MV-4-11 (cell line): Measurements from ENCODE around the gene PELI2.

Experiments used
- DNase-seq: peaks from one replicate; lab custom pipeline; 2025; lab: John Stamatoyannopoulos, UW

The PELI2 gene

DNA sequence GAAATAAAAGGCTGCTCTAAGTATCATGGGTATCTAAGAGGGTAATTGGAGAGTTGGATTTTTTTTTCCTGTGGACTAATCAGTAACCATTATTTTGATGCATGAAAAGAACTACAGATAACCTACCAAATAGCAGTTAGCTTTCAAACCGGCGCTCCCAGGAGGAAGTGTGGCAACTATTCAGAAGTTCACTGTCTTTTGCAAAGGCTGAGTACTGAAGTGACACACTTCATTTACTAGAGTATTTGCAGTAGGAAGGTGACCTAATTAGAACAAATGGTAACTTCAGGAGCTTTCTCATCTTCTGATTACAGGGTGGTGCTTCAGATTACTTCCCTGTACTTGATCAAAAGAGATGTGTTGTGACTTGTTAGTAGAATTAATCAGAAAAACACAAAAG, 87.7 kb downstream of the PELI2 start:
- DNase-seq, result peak; percentile 16

DNA sequence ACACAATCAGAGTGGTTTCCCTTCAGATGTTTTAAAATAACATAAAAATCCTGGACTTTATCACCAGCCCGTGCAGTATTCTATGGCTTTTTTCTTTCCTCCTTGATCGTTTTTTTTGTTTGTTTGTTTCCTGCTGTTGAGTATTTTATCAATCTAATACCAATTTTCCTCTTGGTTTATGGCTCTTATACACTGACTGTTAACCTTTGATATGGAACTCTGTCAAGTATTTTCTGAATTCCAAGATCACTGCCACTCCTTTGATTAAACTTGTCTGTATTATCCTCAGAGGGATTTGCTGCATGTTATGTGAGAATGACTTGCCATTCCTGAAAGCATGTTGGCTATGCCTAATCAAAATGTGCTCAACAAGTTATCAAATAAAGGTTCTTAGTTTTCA, 88.4 kb downstream of the PELI2 start:
- DNase-seq, result no peak

DNA sequence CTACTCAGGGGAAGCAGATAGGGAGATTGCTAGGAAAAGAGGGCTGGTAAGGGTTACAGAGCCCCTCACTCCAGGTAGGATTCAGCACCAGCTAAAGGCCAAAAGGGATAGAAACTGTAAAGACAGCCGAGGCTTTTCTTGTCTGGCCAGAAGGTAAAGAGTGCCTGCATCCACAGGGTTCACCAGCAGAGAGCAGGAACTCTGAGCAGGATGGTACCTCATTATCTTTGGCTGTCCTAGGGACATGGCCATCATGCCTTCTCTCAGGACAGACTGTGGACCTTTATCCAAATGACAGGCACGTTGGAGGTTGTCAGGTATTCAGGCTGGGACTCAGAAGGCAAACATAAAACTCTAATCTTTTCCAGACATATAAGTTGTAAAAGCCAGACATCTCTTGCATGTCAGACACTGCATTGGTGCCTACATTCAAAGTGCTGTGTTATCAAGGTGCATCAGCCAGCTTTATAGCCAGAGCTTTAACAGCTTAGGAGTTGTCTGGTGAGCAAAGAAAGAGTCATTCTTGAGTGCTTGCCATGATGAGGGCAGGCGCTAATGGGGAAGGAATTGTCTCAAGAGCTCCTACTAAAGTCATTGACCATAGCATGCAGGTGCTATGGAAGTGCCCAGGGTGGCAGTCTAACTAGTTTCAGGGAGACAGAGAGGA, 89.5 kb downstream of the PELI2 start:
- no peak for DNase-seq

DNA sequence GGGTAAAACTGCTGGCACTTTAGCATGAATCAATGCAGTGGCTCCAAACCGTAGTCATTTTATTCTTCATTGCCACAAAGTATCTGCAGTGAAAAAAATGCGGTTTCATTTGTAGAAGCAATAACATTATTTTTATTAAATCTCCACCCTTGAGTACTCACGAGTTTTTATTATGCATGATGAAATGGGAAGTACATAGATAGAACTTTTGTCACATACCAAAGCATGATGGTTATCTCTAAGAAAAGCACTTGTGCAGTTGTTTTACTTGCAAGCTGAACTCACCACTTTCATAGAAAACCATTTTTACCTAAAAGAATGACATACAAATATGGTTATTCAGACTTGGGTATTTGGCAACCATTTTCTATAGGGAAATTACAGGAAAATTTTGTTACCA, 90.3 kb downstream of the PELI2 start:
- no peak for DNase-seq

GRCh38 chr14:56210571-56210970, 92.4 kb downstream of the PELI2 start:
- no peak for DNase-seq

- DNase-seq, result no peak
These were observed 92.9 kb downstream of the PELI2 start for GRCh38 chr14:56211084-56211483.

DNA sequence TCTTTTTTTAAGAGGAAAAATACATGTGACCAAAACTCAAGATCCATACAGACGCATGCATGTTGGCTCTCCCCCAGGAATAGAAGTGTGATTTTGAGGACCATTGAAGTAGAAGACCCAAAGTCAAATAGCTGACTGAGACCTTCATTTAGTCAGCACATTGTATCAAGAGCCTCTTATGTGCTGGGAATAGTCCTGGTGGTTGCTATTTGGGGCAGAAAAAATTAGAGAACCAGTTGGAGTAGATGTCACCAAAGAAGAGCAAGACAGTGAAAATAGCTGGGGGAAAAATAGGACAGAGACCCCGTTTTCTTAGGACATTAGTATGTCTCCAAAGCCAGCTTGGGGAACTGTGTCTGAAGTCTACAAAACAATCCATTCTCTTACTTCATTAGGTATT, 93.6 kb downstream of the PELI2 start:
- no peak for DNase-seq

DNA sequence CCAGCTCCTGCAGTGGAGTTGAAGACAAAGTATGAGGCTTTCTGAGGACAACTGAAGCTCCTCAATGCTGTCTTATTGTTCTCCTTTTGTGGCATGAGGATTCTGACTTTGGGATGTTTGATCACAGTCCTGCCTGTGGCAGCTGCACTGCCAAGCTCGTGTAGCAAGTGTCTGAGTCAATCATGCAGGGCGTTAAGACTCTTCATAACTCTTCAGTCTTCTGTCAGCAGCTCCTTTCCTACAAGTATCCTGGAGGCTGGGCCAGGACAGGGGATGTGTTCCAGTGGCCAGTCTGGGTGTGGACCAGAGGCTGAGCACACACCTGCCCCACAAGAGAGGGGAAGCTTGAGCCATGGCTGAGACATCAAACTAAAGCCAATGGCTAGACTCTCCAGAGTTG, 94.3 kb downstream of the PELI2 start:
- DNase-seq, result peak; percentile 26

DNA sequence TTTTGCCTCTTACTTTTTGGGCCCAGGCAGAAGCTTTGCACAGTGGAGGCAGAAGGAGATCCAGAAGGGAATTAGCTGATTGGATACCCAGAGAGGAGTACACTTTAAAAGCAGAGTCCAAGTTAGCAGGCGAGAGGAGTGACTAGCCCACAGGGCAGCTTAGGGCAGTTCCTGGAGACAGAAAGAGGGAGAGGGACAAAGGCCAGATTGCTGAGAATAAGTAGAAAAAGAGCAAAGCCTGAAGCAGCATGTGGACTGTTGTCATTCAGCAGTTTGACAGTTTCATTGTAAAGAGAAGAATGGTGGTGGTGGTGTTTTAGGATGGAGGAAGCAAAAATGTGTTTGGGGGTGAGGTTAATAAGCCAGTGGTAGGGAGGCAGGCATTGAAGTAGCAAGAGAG, 95.1 kb downstream of the PELI2 start:
- no peak for DNase-seq

GRCh38 chr14:56215180-56215579, 97.0 kb downstream of the PELI2 start:
- DNase-seq, result no peak

DNA sequence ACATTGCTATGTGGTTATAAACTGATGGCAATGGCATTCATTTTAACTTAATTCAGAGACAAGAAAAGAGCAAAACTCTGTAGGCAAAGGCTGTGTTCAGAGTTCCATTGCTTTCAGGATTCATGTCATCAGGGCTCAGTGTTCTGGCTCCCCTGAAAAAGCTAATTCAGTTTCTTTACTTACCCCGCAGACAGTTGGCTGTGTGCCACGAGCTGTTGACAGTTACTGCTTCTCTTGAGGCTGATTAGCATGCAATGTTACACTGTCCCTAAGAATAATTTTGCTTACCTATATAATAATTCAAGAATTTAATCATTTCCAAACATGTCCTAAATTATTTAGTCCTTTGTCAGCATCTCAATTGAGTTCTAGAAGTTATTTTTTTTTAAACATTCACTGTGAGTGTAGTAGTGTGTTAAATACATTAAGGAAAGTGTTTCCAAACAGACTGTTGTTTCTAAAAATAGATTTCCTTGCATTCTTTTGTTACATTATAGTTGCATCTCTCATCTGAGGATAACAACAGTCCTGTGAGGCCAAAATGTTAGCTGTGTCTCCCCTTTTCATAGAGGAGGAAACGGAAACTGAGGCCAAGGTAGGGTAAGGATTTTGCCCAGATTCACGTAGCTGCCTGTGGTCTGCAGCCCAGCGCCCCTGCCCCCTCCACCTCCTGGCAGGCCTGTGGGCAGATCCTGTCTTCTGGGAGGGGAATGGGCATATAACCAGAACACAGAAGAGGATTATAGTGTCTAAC, 98.6 kb downstream of the PELI2 start:
- peak; percentile 54 for DNase-seq

- no peak for DNase-seq
These were observed 99.3 kb downstream of the PELI2 start for GRCh38 chr14:56217380-56218045.

DNA sequence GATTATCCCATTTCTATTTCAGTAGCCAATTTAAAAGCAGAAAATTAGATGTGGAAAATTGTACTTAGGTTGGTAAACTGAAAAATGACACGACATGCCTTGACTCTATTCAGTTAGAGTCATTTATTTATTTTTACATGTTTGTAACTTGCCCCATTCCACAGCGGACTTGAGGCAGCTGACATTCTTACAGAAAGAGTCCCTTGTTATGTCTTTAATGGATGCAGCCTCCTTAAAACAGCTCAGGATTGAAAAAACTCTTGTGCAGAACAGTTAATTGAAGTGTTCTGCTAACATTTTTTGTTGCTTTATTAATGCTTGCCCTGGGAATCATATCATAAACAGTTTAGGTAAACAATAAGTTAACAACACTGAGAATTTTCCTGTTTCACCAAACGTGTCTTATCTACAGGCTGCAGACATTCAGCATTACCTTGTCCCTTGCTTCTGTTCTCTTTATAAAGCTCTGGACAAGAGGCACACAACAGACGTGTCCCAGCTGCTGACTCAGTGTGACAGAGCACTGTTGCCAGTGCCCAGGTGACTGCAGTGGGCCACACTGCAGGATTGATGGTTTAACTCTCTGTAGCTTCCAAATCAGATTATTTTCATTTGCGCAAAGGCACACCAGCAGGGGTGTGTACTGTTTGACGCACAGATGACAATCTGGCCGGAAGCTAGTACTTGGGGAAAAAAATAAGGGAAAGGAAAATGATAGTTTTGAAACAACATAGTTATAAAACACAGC, 101.6 kb downstream of the PELI2 start:
- no peak for DNase-seq

DNA sequence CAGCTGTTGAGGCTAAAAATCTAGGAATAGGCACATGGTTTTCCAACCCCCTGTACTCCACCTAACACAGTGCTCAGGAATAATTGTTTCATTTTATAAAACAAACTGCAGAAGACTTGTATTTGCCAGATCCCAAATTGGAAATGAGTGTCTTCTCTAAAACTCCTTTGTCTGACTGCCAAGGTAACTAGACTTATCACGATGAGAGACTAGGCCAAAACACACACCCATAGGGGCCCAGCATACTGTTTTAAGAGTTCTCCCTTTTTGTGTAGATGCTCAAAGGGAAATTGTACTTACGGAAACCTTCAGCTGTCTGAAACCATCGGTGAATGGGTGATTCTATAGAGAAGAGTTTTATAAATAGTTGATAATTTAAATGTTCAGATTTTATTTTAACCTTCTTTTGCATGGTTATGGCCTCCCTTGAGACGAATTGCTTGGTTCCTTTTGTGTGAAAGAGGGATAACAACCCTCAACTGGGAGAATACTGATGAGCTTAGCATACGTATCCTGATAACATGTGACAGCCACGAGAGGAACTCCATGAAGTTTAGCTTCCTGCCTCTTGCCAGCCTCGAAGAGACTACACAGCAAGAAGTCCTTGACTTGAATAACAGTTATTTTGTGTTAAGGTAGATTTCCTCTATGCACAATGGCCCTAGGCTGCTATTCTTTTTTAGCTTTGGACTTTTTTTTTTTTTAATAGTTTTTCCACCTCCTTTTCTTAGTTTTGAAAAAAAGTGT, 103.3 kb downstream of the PELI2 start:
- no peak for DNase-seq

DNA sequence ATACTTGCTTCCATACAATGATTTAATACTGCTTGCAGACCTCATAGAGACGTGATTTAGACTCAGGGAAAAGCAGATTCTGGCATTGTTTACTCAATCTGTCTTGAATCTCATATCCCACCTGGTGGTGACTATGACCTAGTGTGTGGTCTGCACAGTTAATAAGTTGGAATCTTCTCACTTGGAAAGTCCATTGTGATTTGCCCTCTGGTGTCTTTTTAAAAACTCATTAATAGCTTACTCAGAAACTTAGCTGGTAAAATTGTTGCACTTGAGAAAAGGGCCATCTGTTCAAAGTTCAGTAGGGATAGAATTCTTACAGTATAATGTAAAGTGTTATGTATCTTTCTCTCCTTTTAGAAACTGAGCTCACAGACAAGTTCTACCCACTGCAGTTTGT, 106.0 kb downstream of the PELI2 start:
- no peak for DNase-seq

GRCh38 chr14:56224691-56225681, 106.8 kb downstream of the PELI2 start:
- no peak for DNase-seq

DNA sequence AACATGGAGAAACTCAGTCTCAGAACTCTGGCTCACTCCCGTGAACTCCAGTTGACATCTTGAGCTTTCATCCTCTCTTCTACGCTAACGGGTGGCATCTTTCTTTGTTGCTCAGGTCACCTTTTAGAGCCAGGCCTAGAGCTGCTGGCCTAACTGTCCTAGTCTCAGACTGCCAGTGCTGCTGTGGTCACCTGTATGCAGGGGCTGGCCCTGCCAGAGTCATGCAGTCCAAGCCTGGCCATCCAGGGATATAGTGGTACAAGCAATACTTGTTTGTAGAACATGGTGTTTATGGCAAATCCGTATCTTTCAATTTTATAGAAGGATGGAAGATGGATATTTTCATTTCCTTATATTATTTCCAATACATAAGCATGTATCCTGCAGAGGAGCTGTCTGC, 117.2 kb downstream of the PELI2 start:
- DNase-seq, result no peak

DNA sequence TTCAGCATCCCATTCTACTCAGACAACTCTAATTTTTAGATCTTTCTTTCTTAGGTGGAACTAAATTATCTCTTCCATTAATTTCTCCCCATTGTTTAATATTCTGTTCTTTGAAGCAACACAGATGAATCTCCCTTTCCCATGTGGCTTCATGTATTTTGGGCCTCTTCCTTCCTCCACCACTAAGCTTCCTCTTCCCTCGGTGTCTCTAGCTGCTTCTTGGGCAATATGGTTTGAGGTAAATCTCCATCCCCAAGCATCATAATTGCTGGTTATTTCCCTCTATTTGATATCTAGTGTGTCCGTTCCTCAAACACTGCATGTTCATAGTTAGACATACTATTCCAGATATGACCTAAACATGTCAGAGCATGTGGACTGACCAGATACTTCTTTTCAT, 119.2 kb downstream of the PELI2 start:
- peak; percentile 69 for DNase-seq

DNA sequence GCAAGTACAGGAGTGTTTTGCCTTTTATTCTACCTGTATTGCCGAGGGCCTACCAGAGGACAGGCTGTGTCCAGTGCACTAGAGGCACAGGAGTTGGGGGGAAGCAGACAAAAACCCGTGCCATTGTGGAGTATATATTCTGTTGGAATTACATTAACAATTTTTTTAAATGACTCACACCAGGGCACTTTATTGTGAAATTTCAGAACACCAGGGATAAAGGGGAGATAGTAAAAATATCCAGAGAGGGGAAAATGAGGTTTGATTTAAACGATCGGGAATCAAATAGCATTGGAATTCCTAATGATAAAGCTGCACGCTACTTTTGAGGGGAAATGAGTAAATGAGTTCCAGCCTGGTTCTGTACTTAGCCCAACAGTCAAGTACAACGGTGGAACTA, 123.2 kb downstream of the PELI2 start:
- DNase-seq, result no peak

DNA sequence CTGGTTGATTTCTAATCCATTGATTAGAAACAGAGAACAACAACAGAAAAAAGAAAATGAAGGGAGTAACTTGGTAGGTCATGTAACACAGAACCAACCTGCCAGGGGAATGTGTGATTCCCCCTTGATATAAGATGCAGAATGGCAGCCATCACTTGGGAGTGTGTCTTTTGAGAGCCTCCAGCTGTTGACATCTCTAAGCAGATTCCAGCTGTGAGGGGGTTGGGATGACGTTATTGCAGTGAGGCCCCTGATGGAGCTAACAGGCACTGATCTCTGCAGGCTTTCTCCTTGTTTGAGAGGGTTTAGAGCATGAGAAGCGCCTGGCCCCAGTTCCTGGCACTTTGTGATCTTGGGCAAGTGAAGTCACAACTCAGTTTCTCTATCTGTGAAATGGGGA, 124.9 kb downstream of the PELI2 start:
- DNase-seq, result no peak
